ENCODE measurements around the gene C13orf42.

Gene C13orf42

GRCh38 chr13:51111174-51111573, at the start of gene C13orf42:
C13orf42 (minus strand) TSS chr13:51111274; CDS start chr13:51111209, 65 bp downstream.
- H3K79me2 ChIP-seq (ENCODE audit: control insufficient read depth, insufficient read depth, low read length, unreplicated experiment), result no peaks in the 10 kb centered on the region
- no peak within 1 kb of the TSS for H2AFZ ChIP-seq (ENCODE audit: low read length, unreplicated experiment)
- no peak within 1 kb of the TSS for H3K4me3 ChIP-seq (ENCODE audit: low read depth, low read length)
- no peaks in the 10 kb centered on the region for H3K36me3 ChIP-seq (ENCODE audit: insufficient read depth, low read length)
- H3K27me3 ChIP-seq (ENCODE audit: insufficient read depth, low read length), result peaks cover 73% of the 10 kb centered on the region
- H3K4me1 ChIP-seq (ENCODE audit: control insufficient read depth, insufficient read depth, low read length, unreplicated experiment), result no peaks in the 10 kb centered on the region
- no peak within 1 kb of the TSS for H3K27ac ChIP-seq (ENCODE audit: low read depth, low read length)

GRCh38 chr13:51158880-51159518, 47.9 kb upstream of the C13orf42 start:
- no peak overlapping the region for H3K4me3 ChIP-seq (ENCODE audit: low read depth, low read length)
- no peaks in the 10 kb centered on the region; the same call in 1 of the 2 replicates for H3K27me3 ChIP-seq (ENCODE audit: insufficient read depth, low read length)
- peaks cover 12% of the 10 kb centered on the region for H3K4me1 ChIP-seq (ENCODE audit: control insufficient read depth, insufficient read depth, low read length, unreplicated experiment)
- peak overlapping the region; percentile 9 for H2AFZ ChIP-seq (ENCODE audit: low read length, unreplicated experiment)
- H3K79me2 ChIP-seq (ENCODE audit: control insufficient read depth, insufficient read depth, low read length, unreplicated experiment), result no peaks in the 10 kb centered on the region
- H3K27ac ChIP-seq (ENCODE audit: low read depth, low read length), result no peak overlapping the region; the same call in 1 of the 2 replicates
- no peaks in the 10 kb centered on the region for H3K36me3 ChIP-seq (ENCODE audit: insufficient read depth, low read length)

- H3K36me3 ChIP-seq (ENCODE audit: insufficient read depth, low read length), result no peaks in the 10 kb centered on the region
- peaks cover 14% of the 10 kb centered on the region for H3K4me1 ChIP-seq (ENCODE audit: control insufficient read depth, insufficient read depth, low read length, unreplicated experiment)
- H2AFZ ChIP-seq (ENCODE audit: low read length, unreplicated experiment), result no peak overlapping the region
- H3K27ac ChIP-seq (ENCODE audit: low read depth, low read length), result no peak overlapping the region
- no peaks in the 10 kb centered on the region for H3K79me2 ChIP-seq (ENCODE audit: control insufficient read depth, insufficient read depth, low read length, unreplicated experiment)
- no peaks in the 10 kb centered on the region; the same call in 1 of the 2 replicates for H3K27me3 ChIP-seq (ENCODE audit: insufficient read depth, low read length)
- H3K4me3 ChIP-seq (ENCODE audit: low read depth, low read length), result no peak overlapping the region
Observed at GRCh38 chr13:51158365-51158764, 47.3 kb upstream of the C13orf42 start.

GRCh38 chr13:51156648-51157047, 45.6 kb upstream of the C13orf42 start:
- H3K27ac ChIP-seq (ENCODE audit: low read depth, low read length), result no peak overlapping the region
- no peaks in the 10 kb centered on the region for H3K27me3 ChIP-seq (ENCODE audit: insufficient read depth, low read length)
- H3K4me3 ChIP-seq (ENCODE audit: low read depth, low read length), result no peak overlapping the region
- no peaks in the 10 kb centered on the region for H3K36me3 ChIP-seq (ENCODE audit: insufficient read depth, low read length)
- no peaks in the 10 kb centered on the region for H3K79me2 ChIP-seq (ENCODE audit: control insufficient read depth, insufficient read depth, low read length, unreplicated experiment)
- peaks cover 14% of the 10 kb centered on the region for H3K4me1 ChIP-seq (ENCODE audit: control insufficient read depth, insufficient read depth, low read length, unreplicated experiment)
- H2AFZ ChIP-seq (ENCODE audit: low read length, unreplicated experiment), result no peak overlapping the region

- Histone ChIP-seq H3K79me2 (ENCODE audit: control insufficient read depth, insufficient read depth, low read length, unreplicated experiment) (no peaks in the 10 kb centered on the region), H3K4me1 (ENCODE audit: control insufficient read depth, insufficient read depth, low read length, unreplicated experiment) (peaks cover 14% of the 10 kb centered on the region), H2AFZ (ENCODE audit: low read length, unreplicated experiment) (no peak overlapping the region), H3K27me3 (ENCODE audit: insufficient read depth, low read length) (peaks cover under 1% of the 10 kb centered on the region; the same call in 1 of the 2 replicates), H3K27ac (ENCODE audit: low read depth, low read length) (no peak overlapping the region), H3K4me3 (ENCODE audit: low read depth, low read length) (no peak overlapping the region), H3K36me3 (ENCODE audit: insufficient read depth, low read length) (no peaks in the 10 kb centered on the region)
Observed at GRCh38 chr13:51155776-51156515, 44.9 kb upstream of the C13orf42 start.

- Histone ChIP-seq H3K4me3 (ENCODE audit: low read depth, low read length) (no peak overlapping the region), H3K4me1 (ENCODE audit: control insufficient read depth, insufficient read depth, low read length, unreplicated experiment) (peaks cover 14% of the 10 kb centered on the region), H3K79me2 (ENCODE audit: control insufficient read depth, insufficient read depth, low read length, unreplicated experiment) (no peaks in the 10 kb centered on the region), H3K27me3 (ENCODE audit: insufficient read depth, low read length) (peaks cover 3% of the 10 kb centered on the region; the same call in 1 of the 2 replicates), H3K36me3 (ENCODE audit: insufficient read depth, low read length) (no peaks in the 10 kb centered on the region), H3K27ac (ENCODE audit: low read depth, low read length) (no peak overlapping the region), H2AFZ (ENCODE audit: low read length, unreplicated experiment) (no peak overlapping the region)
Observed at GRCh38 chr13:51155161-51155560, 44.1 kb upstream of the C13orf42 start.

GRCh38 chr13:51154029-51154555, 43.0 kb upstream of the C13orf42 start:
- no peaks in the 10 kb centered on the region for H3K79me2 ChIP-seq (ENCODE audit: control insufficient read depth, insufficient read depth, low read length, unreplicated experiment)
- no peaks in the 10 kb centered on the region for H3K36me3 ChIP-seq (ENCODE audit: insufficient read depth, low read length)
- no peak overlapping the region for H2AFZ ChIP-seq (ENCODE audit: low read length, unreplicated experiment)
- H3K27me3 ChIP-seq (ENCODE audit: insufficient read depth, low read length), result peaks cover 3% of the 10 kb centered on the region; the same call in 1 of the 2 replicates
- H3K4me3 ChIP-seq (ENCODE audit: low read depth, low read length), result no peak overlapping the region
- H3K27ac ChIP-seq (ENCODE audit: low read depth, low read length), result no peak overlapping the region
- peaks cover 14% of the 10 kb centered on the region for H3K4me1 ChIP-seq (ENCODE audit: control insufficient read depth, insufficient read depth, low read length, unreplicated experiment)

GRCh38 chr13:51153527-51153926, 42.5 kb upstream of the C13orf42 start:
- H3K4me3 ChIP-seq (ENCODE audit: low read depth, low read length), result no peak overlapping the region
- no peak overlapping the region for H3K27ac ChIP-seq (ENCODE audit: low read depth, low read length)
- peaks cover 3% of the 10 kb centered on the region; the same call in 1 of the 2 replicates for H3K27me3 ChIP-seq (ENCODE audit: insufficient read depth, low read length)
- H2AFZ ChIP-seq (ENCODE audit: low read length, unreplicated experiment), result no peak overlapping the region
- H3K4me1 ChIP-seq (ENCODE audit: control insufficient read depth, insufficient read depth, low read length, unreplicated experiment), result peaks cover 10% of the 10 kb centered on the region
- H3K79me2 ChIP-seq (ENCODE audit: control insufficient read depth, insufficient read depth, low read length, unreplicated experiment), result no peaks in the 10 kb centered on the region
- no peaks in the 10 kb centered on the region for H3K36me3 ChIP-seq (ENCODE audit: insufficient read depth, low read length)

GRCh38 chr13:51152701-51153100, 41.6 kb upstream of the C13orf42 start:
- H3K4me1 ChIP-seq (ENCODE audit: control insufficient read depth, insufficient read depth, low read length, unreplicated experiment), result peaks cover 9% of the 10 kb centered on the region
- no peak overlapping the region for H3K27ac ChIP-seq (ENCODE audit: low read depth, low read length)
- H3K4me3 ChIP-seq (ENCODE audit: low read depth, low read length), result no peak overlapping the region
- H2AFZ ChIP-seq (ENCODE audit: low read length, unreplicated experiment), result no peak overlapping the region
- H3K36me3 ChIP-seq (ENCODE audit: insufficient read depth, low read length), result no peaks in the 10 kb centered on the region
- H3K27me3 ChIP-seq (ENCODE audit: insufficient read depth, low read length), result peaks cover 3% of the 10 kb centered on the region; the same call in 1 of the 2 replicates
- H3K79me2 ChIP-seq (ENCODE audit: control insufficient read depth, insufficient read depth, low read length, unreplicated experiment), result no peaks in the 10 kb centered on the region

- Histone ChIP-seq H3K4me3 (ENCODE audit: low read depth, low read length) (no peak overlapping the region), H3K27ac (ENCODE audit: low read depth, low read length) (no peak overlapping the region), H2AFZ (ENCODE audit: low read length, unreplicated experiment) (no peak overlapping the region), H3K4me1 (ENCODE audit: control insufficient read depth, insufficient read depth, low read length, unreplicated experiment) (peaks cover 9% of the 10 kb centered on the region), H3K79me2 (ENCODE audit: control insufficient read depth, insufficient read depth, low read length, unreplicated experiment) (no peaks in the 10 kb centered on the region), H3K36me3 (ENCODE audit: insufficient read depth, low read length) (no peaks in the 10 kb centered on the region), H3K27me3 (ENCODE audit: insufficient read depth, low read length) (peaks cover 3% of the 10 kb centered on the region; the same call in 1 of the 2 replicates)
Observed at GRCh38 chr13:51151463-51151862, 40.4 kb upstream of the C13orf42 start.

Measured in ACC112 (cell line).